Activated naive CD4-positive, alpha-beta T cell treated with anti-CD3 and anti-CD28 coated beads, Interleukin-2, amount 50 U/mL, for 72 hours (primary cell): ENCODE measurements around the gene ZNF438. TPM values are rescaled to one million over a fixed set of nuclear protein-coding genes. Genes with fewer than 3 reads are reported as not detected.
A peak's percentile ranks its signal among the peaks of the same experiment; 100 is the strongest.
"Not testable (repeated sequence)": the region's sequence is repeated elsewhere in the genome, so short reads cannot be mapped to it uniquely, and the experiment has no call there.

Experiments
- ATAC-seq, 2 donors: fragments of 150-1000 bp; cut with Tn5 transposase; 2 replicates each; pipeline ENCODE4 v1.10.0; 2021; ENCODE audit warnings: mild to moderate bottlenecking in 2 of 2, moderate library complexity in 2 of 2
- DNase-seq, 2 donors: peaks; one replicate each; pipeline ENCODE4 v3.0.0; 2021 to 2022; ENCODE audit warnings: low spot score in 2 of 2
- H3K27ac Mint-ChIP-seq, 2 donors: one replicate each; pipeline ENCODE4 v1.8.0; 2022; ENCODE audit warnings: mild to moderate bottlenecking in 2 of 2, mixed read lengths in 2 of 2
- H3K36me3 Mint-ChIP-seq, 2 donors: one replicate each; pipeline ENCODE4 v1.8.0; 2022; ENCODE audit warnings: mixed read lengths in 2 of 2
- H3K9me3 Mint-ChIP-seq, 2 donors: one replicate each; pipeline ENCODE4 v1.8.0; 2022; ENCODE audit warnings: mixed read lengths in 2 of 2
- total RNA-seq, 2 donors: library from RNA; stranded (reverse); gene quantifications; one replicate each; pipeline ENCODE4 v1.2.3, GENCODE V29; 2022

The ZNF438 gene
- total RNA-seq, 2 donors from 2014 or later = 3.7 to 4.2 TPM

DNA sequence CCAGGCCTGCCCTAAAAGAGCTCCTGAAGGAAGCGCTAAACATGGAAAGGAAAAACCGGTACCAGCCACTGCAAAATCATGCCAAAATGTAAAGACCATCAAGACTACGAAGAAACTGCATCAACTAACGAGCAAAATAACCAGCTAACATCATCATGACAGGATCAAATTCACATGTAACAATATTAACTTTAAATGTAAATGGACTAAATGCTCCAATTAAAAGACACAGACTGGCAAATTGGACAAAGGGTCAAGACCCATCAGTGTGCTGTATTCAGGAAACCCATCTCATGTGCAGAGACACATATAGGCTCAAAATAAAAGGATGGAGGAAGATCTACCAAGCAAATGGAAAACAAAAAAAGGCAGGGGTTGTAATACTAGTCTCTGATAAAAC, 82.4 kb downstream of the ZNF438 start:
- H3K36me3 Mint-ChIP-seq, ATAC-seq, DNase-seq, H3K9me3 Mint-ChIP-seq, H3K27ac Mint-ChIP-seq: not testable (repeated sequence)

DNA sequence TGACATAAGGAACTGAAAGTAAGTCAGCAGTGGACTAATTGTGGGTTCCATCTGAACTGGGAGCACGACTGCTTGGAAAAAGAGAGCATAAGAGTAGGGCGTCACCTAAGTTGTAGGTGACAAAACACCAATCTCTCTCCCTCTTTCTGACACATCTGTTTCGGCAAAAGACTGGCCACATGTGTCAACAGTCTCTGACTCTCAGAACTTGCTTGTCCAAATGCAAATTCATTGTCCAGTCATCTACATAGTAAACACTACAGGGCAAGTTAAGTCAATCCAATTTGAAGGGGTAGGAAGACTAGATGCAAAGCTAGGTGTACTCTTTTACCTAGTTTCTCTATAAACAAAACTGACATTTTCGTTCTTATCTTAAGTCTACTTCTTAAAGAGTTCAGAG, 87.7 kb downstream of the ZNF438 start:
- Mint-ChIP-seq H3K27ac (no peak overlapping the region), H3K36me3 (peaks cover 6 to 9% of the 10 kb centered on the region in 2 donors), H3K9me3 (peaks cover 4 to 8% of the 10 kb centered on the region in 2 donors)
- DNase-seq (no peak), ATAC-seq (no peak)

DNA sequence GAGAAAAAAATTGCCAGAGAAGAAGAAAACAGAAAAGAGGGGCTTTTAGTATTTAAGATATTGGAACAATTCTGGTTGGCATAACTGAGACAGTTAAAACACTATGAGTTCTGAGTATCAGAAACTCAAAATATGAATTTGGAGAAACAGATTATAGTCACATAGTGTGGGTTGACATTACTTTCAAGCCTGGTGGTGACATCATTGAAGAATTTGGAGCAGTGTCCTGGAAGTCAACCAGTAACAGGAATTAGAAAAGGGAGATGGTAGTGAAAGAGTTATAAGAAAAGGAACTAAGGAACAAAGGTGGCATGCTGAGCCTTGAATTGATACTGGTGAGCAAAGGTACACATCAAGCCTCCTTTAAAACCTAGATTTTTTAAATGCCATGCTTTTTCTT, 88.2 kb downstream of the ZNF438 start:
- DNase-seq (no peak), ATAC-seq (no peak)
- peaks cover 6 to 9% of the 10 kb centered on the region in 2 donors for H3K36me3 Mint-ChIP-seq
- no peak overlapping the region for H3K27ac Mint-ChIP-seq
- H3K9me3 Mint-ChIP-seq = peaks cover 4 to 8% of the 10 kb centered on the region in 2 donors

- H3K36me3 Mint-ChIP-seq = peaks cover 3 to 12% of the 10 kb centered on the region in 2 donors
- H3K9me3 Mint-ChIP-seq = peaks cover 1 to 15% of the 10 kb centered on the region in 2 donors
- H3K27ac Mint-ChIP-seq = no peak overlapping the region
- DNase-seq = no peak
- no peak for ATAC-seq
Observed at GRCh38 chr10:30940256-30940655, 91.4 kb downstream of the ZNF438 start.

DNA sequence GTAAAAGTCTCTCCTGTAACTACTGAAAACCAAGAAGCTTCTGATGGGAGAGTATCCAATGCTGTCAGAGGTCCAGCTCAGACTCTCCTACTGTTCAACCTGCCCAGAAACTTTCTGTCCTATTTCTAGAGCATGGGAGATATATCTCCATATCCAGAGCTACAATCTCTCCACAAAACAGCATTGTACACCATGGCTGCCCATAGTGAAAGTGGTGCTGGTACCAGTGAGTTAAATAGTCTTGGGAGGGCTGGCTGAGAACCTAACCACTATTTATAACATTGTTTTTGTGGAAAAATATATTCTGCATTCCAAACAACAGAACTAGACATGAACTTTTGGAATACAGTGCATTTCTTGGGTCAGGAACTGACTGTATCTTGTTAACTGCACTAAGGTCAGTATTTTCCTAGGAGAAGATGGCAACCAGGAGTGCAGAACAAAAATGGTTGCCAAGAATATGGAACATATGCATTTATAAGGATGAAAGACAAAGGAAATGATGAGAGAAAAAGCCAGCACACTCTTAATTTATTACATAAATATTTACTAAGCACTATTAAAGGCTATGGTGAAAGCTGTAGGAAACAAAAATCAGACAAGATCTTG, 91.9 kb downstream of the ZNF438 start:
- Mint-ChIP-seq H3K9me3 (peaks cover 5 to 18% of the 10 kb centered on the region in 2 donors), H3K27ac (no peak overlapping the region), H3K36me3 (peaks cover 8 to 16% of the 10 kb centered on the region in 2 donors)
- ATAC-seq (no peak), DNase-seq (no peak)

DNA sequence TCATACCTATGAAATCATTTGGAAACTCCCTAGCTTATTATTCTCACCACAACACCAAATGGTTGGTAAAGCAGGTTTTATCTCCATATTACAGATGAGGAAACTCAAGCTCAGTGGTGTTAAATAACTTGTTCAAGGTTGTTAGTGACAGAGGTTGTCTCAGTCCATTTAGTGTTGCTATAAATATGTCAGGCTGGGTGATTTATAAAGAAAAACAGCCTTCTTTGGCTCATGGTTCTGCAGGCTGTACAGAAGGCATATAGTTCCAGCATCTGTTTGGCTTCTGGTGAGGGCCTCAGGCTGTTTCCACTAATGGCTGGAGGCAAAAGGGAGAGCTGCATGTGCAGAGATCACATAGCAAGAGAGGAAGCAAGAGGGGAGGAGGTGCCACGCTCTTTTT, 96.6 kb downstream of the ZNF438 start:
- ATAC-seq (no peak), DNase-seq (no peak)
- Mint-ChIP-seq H3K36me3 (peaks cover 14 to 22% of the 10 kb centered on the region in 2 donors), H3K9me3 (peaks cover 5 to 10% of the 10 kb centered on the region in 2 donors), H3K27ac (peak overlapping the region in 1 of 2 donors; percentile 41)

DNA sequence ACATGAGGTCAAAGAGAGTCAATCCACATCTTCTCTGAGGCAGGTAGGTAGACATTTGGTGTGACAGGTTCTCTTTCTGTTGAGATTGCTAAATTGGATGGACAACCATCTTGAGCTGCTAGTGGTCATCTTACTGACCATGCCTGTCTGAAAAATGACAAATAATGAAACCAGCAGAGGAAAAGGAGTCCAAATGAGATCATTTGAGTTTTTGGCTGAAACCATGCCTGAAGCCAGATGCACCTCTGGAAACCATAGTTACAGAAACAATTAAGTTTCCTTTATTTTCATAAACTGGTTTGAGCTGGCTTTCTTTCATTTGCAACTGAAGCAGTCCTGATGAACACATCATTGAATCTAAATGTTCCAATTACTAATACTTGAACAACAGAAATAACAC, 100.6 kb downstream of the ZNF438 start:
- peaks cover 20 to 31% of the 10 kb centered on the region in 2 donors for H3K36me3 Mint-ChIP-seq

DNA sequence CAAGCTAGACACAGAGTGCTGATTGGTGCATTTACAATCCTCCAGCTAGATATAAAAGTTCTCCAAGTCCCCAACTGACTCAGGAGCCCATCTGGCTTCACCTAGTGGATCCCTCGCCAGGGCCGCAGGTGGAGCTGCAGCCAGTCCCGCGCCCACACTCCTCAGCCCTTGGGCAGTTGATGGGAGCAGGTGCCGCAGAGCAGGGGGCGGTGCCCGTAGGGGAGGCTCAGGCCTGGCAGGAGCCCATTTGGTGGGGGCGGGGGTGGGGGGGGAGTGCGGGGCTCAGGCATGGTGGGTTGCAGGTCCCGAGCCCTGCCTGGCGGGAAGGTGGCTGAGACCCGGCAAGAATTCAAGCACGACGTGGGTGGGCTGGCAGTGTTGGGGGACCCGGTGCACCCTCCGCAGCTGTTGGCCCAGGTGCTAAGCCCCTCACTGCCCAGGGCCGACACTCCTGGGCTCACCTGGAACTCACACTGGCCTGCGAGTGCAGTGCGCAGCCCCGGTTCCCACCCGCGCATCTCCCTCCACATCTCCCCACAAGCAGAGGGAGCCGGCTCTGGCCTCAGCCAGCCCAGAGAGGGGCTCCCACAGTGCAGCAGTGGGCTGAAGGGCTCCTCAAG, 101.7 kb downstream of the ZNF438 start:
- H3K36me3 Mint-ChIP-seq = peaks cover 21 to 28% of the 10 kb centered on the region in 2 donors
- ATAC-seq (no peak), DNase-seq (no peak)
- peak overlapping the region in 1 of 2 donors; percentile 51 for H3K27ac Mint-ChIP-seq
- H3K9me3 Mint-ChIP-seq = peaks cover under 1 to 2% of the 10 kb centered on the region in 2 donors

More for the DNA sequence above, 100.6 kb downstream of the ZNF438 start:
- no peak for DNase-seq
- ATAC-seq = no peak
- H3K9me3 Mint-ChIP-seq = peaks cover 5 to 10% of the 10 kb centered on the region in 2 donors
- no peak overlapping the region for H3K27ac Mint-ChIP-seq

DNA sequence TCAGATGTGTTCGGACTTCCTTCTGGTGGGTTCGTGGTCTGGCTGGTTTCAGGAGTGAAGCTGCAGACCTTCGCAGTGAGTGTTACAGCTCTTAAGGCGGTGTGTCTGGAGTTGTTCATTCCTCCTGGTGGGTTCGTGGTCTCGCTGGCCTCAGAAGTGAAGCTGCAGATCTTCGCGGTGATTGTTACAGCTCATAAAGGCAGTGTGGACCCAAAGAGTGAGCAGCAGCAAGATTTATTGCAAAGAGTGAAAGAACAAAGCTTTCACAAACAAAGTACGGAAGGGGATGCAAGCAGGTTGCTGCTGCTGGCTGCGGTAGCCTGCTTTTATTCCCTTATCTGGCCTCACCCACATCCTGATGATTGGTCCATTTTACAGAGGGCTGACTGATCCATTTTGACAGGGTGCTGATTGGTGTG, 102.3 kb downstream of the ZNF438 start:
- peak; percentile 18 to 38 for ATAC-seq
- DNase-seq, H3K9me3 Mint-ChIP-seq: not testable (repeated sequence)
- Mint-ChIP-seq H3K36me3 (peaks cover 22 to 33% of the 10 kb centered on the region in 2 donors), H3K27ac (peak overlapping the region; percentile 51 to 58)

DNA sequence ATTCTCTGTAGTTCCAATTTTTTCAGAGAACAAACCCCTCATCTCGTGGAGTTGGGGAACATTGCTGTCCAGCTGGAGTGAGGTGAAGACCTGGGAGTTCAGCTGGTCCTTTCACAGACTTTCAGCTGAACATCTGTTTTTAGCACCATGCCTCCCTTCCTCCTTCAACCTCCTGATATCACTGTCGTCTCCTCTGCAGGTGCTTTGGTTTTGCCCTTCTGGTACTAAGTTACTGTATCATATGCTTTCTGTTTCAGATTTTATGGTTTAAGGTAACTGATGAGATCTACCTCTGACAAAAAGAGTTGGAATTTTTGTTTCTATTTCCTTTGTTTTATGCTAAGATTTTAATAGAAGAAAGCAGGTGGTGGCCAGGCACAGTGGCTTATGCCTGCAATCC, 102.9 kb downstream of the ZNF438 start:
- Mint-ChIP-seq H3K9me3 (peaks cover 7 to 9% of the 10 kb centered on the region in 2 donors), H3K36me3 (peaks cover 26 to 38% of the 10 kb centered on the region in 2 donors), H3K27ac (peak overlapping the region; percentile 23 to 58)
- DNase-seq (no peak), ATAC-seq (peak in 1 of 2 donors; percentile 48)

DNA sequence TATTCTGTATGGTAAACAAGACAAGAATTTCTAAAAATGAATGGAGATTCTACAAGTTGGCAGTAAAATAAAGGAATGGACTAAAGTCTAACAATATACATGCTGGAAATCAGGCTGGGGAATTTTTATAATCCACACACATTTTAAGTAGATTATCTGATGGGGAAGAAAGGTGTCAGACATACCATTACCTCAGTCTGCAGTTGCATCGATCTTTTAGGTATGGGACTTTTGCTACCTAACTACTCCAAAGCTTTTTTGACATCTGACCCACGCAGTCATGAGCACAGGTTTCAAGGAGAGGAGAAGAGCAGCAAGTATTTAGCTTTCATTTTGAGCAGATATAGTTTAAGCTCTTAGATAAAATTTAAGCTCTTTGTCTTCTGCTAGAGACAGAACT, 113.0 kb downstream of the ZNF438 start:
- ATAC-seq (no peak), DNase-seq (no peak)
- Mint-ChIP-seq H3K36me3 (peaks cover 0 to 4% of the 10 kb centered on the region in 2 donors), H3K9me3 (peaks cover 0 to 7% of the 10 kb centered on the region in 2 donors), H3K27ac (no peak overlapping the region)

GRCh38 chr10:30917789-30918188, 113.9 kb downstream of the ZNF438 start:
- Mint-ChIP-seq H3K9me3 (peaks cover 0 to 4% of the 10 kb centered on the region in 2 donors), H3K27ac (no peak overlapping the region), H3K36me3 (peaks cover 0 to 4% of the 10 kb centered on the region in 2 donors)
- no peak for ATAC-seq
- no peak for DNase-seq

DNA sequence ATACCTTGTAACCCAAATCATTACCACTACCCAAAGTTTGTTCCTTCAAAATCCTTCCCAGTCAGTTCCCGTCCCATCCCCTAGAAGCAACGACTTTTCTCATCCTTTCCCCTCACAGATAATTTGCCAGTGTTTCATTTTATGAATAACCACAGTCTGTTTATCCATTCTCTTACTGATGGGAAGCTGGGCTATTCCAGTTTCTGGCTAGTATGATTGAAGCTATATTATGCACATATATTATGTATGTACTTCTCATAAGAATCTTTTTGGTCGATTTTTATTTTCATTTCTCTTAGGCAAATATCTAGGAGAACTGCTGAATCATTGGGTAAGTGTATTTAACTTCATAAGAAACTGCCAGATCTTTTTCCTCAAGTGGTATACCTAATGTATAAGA, 114.6 kb downstream of the ZNF438 start:
- Mint-ChIP-seq H3K27ac (no peak overlapping the region), H3K9me3 (peaks cover 0 to 4% of the 10 kb centered on the region in 2 donors), H3K36me3 (peaks cover 0 to 4% of the 10 kb centered on the region in 2 donors)
- DNase-seq (no peak), ATAC-seq (no peak)

DNA sequence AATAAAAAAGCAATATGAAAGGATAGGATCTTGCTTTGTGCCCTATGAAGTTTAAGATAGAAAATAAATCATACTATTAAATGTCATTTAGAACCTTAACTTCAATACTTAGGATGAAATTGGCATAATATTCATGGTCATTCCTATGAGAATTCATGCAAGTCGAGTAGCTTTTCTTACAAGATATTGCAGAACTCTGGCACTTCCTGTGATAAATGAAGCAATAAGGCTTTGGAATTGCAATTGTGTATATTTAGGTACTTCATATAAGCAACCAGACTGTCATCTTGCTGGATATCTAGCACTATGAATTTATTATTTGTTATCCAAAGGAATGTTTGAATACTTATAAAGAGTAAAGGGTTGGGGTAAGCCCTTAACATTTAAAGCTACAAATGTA, 116.5 kb downstream of the ZNF438 start:
- DNase-seq (no peak), ATAC-seq (no peak)
- Mint-ChIP-seq H3K9me3 (peaks cover 0 to 4% of the 10 kb centered on the region in 2 donors), H3K27ac (no peak overlapping the region), H3K36me3 (peaks cover 0 to 3% of the 10 kb centered on the region in 2 donors)

- Mint-ChIP-seq H3K9me3 (no peaks in the 10 kb centered on the region), H3K27ac (no peak overlapping the region), H3K36me3 (peaks cover 0 to 9% of the 10 kb centered on the region in 2 donors)
- no peak for ATAC-seq
- no peak for DNase-seq
Observed at GRCh38 chr10:30911303-30911863, 120.3 kb downstream of the ZNF438 start.

DNA sequence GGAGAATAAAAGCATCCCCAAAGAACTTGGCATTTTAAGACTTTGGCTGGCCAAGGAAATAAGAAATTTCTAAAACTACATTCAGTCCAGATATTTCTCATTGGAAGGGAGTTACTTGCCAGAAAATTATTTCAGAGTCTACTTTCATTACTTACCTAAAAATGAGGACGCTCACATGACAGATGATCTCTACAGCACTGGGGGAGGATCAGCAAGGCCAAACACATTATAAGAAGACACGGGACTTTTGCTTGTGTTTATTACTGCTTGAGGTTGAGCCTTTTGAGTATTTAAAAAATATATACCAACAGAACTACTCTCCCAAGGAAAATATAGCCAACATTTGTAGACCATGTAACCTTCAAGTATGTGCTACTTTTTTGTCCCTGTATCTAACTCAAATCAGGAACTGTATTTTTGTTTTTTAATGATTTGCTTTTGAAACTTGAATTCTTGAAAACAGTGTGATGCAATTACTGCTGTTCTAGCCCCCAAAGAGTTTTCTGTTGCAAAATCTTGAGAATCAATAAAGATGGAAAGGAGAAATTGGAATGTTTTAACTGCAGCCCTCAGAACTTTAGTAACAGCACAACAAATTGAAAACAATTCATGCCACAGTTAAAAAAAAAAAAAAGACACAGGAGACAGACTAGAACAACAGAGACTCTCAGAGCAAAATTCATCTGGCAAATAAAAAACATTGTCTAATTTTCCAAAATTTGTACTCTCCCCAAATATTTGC, 128.1 kb downstream of the ZNF438 start:
- peaks cover 0 to 24% of the 10 kb centered on the region in 2 donors for H3K36me3 Mint-ChIP-seq
- ATAC-seq (no peak), DNase-seq (no peak)
- peaks cover 0 to 6% of the 10 kb centered on the region in 2 donors for H3K9me3 Mint-ChIP-seq
- no peak overlapping the region for H3K27ac Mint-ChIP-seq
